GM23338 (cell line): ENCODE results near the gene SMOC1. TPM values are rescaled to one million over a fixed set of nuclear protein-coding genes. Genes with fewer than 3 reads are reported as not detected.

Experiments
- ATAC-seq: fragments of 200-7000 bp; cut with Tn5 transposase; 3 replicates; pipeline ENCODE4 v1.9.1; 2020
- DNase-seq: peaks from one replicate; pipeline ENCODE4 v3.0.0-alpha.2; 2015; ENCODE audit warnings: low spot score
- H2AFZ ChIP-seq: fragments of 200-600 bp; sonication (generic); 2 replicates; pipeline ENCODE4 v1.8.0; 2016; ENCODE audit warnings: antibody characterized with exemption, mild to moderate bottlenecking, moderate library complexity
- H3F3A ChIP-seq: fragments of 200-600 bp; sonication (generic); replicated peaks from 2 replicates; pipeline ENCODE4 v1.8.0; 2017; ENCODE audit warnings: antibody characterized with exemption, mixed run types, low read depth
- H3K27ac ChIP-seq: fragments of 200-600 bp; sonication (generic); 2 replicates; pipeline ENCODE4 v1.6.1; 2016; ENCODE audit warnings: low read depth
- H3K27me3 ChIP-seq: fragments of 200-600 bp; sonication (generic); 2 replicates; pipeline ENCODE4 v1.8.0; 2016; ENCODE audit warnings: mild to moderate bottlenecking, mixed run types, moderate library complexity; ENCODE audit not compliant: insufficient read depth
- H3K36me3 ChIP-seq: fragments of 200-600 bp; sonication (generic); 2 replicates; pipeline ENCODE4 v1.8.0; 2016; ENCODE audit warnings: mild to moderate bottlenecking; ENCODE audit not compliant: insufficient read depth
- H3K4me1 ChIP-seq: fragments of 200-600 bp; sonication (generic); 2 replicates; pipeline ENCODE4 v1.8.0; 2016; ENCODE audit warnings: mild to moderate bottlenecking, moderate library complexity; ENCODE audit not compliant: insufficient read depth
- H3K4me2 ChIP-seq: fragments of 200-600 bp; sonication (generic); 2 replicates; pipeline ENCODE4 v1.7.1; 2017; ENCODE audit warnings: mixed run types
- H3K4me3 ChIP-seq: fragments of 200-600 bp; sonication (generic); 2 replicates; pipeline ENCODE4 v1.6.1; 2016; ENCODE audit warnings: mixed run types
- H3K79me2 ChIP-seq: fragments of 200-600 bp; sonication (generic); replicated peaks from 2 replicates; pipeline ENCODE4 v1.8.0; 2017; ENCODE audit warnings: mild to moderate bottlenecking; ENCODE audit not compliant: insufficient read depth
- H3K9me2 ChIP-seq: fragments of 200-600 bp; sonication (generic); 2 replicates; pipeline ENCODE4 v1.8.0; 2017; ENCODE audit not compliant: insufficient read depth
- H4K20me1 ChIP-seq: fragments of 200-600 bp; sonication (generic); replicated peaks from 2 replicates; pipeline ENCODE4 v1.8.0; 2017; ENCODE audit warnings: mild to moderate bottlenecking; ENCODE audit not compliant: insufficient read depth
- H3K27ac Mint-ChIP-seq: 2 replicates; pipeline ENCODE4 v1.8.0; 2020; ENCODE audit warnings: inconsistent platforms, mild to moderate bottlenecking, moderate library complexity, mixed read lengths
- H3K27me3 Mint-ChIP-seq: 3 replicates; pipeline ENCODE4 v1.8.0; 2022; ENCODE audit warnings: low read depth, mild to moderate bottlenecking, moderate library complexity, mixed read lengths, inconsistent platforms; ENCODE audit not compliant: insufficient read depth, poor library complexity
- H3K36me3 Mint-ChIP-seq: 3 replicates; pipeline ENCODE4 v1.8.0; 2021; ENCODE audit warnings: low read depth, mild to moderate bottlenecking, inconsistent platforms, moderate library complexity, mixed read lengths
- H3K4me1 Mint-ChIP-seq: 3 replicates; pipeline ENCODE4 v1.8.0; 2020; ENCODE audit warnings: mild to moderate bottlenecking, inconsistent platforms, mixed read lengths
- H3K4me3 Mint-ChIP-seq: 3 replicates; pipeline ENCODE4 v1.8.0; 2021; ENCODE audit warnings: moderate library complexity, mild to moderate bottlenecking, inconsistent platforms, mixed read lengths
- H3K9me3 Mint-ChIP-seq: 3 replicates; pipeline ENCODE4 v1.8.0; 2020; ENCODE audit warnings: moderate library complexity, mild to moderate bottlenecking, inconsistent platforms, mixed read lengths
- CTCF ChIP-seq, 2 experiments: fragments of 200-600 bp in 1 of 2; sonication (generic) in 1 of 2; conservative IDR thresholded peaks; 2 replicates each; pipeline versions ENCODE4 v1.5.1 to v1.6.1; 2016 to 2017; ENCODE audit warnings: antibody characterized with exemption in 2 of 2, low read depth in 2 of 2, mild to moderate bottlenecking in 2 of 2, moderate library complexity in 1 of 2
- EZH2 ChIP-seq: fragments of 200-600 bp; sonication (generic); IDR thresholded peaks from one replicate; pipeline ENCODE4 v1.8.0; 2017; ENCODE audit warnings: antibody characterized with exemption, mild to moderate bottlenecking, low read depth; ENCODE audit not compliant: unreplicated experiment
- EZH2phosphoT487 ChIP-seq: fragments of 200-600 bp; sonication (generic); IDR thresholded peaks from one replicate; pipeline ENCODE4 v1.8.1; 2018; ENCODE audit warnings: antibody characterized with exemption; ENCODE audit not compliant: unreplicated experiment
- JUNB ChIP-seq: IDR thresholded peaks from one replicate; pipeline ENCODE4 v1.6.1; 2016; ENCODE audit warnings: antibody characterized with exemption; ENCODE audit not compliant: unreplicated experiment
- NANOG ChIP-seq: IDR thresholded peaks from 2 replicates; pipeline ENCODE4 v1.6.1; 2016; ENCODE audit warnings: antibody characterized with exemption, borderline replicate concordance
- POLR2AphosphoS5 ChIP-seq: IDR thresholded peaks from 2 replicates; pipeline ENCODE4 v1.6.1; 2016; ENCODE audit warnings: antibody characterized with exemption, low read depth
- REST ChIP-seq: IDR thresholded peaks from one replicate; pipeline ENCODE4 v1.6.1; 2018; ENCODE audit warnings: antibody characterized with exemption; ENCODE audit not compliant: unreplicated experiment
- STAT1 ChIP-seq: IDR thresholded peaks from one replicate; pipeline ENCODE4 v1.6.1; 2016; ENCODE audit warnings: antibody characterized with exemption; ENCODE audit not compliant: unreplicated experiment
- ZNF114 ChIP-seq: fragments of 250-450 bp; sonication (Bioruptor Pico); IDR thresholded peaks from 2 replicates; pipeline ENCODE4 v1.5.0; 2020; ENCODE audit warnings: mild to moderate bottlenecking, moderate library complexity
- ZNF331 ChIP-seq: fragments of 250-450 bp; sonication (Bioruptor Pico); IDR thresholded peaks from 2 replicates; pipeline ENCODE4 v1.5.0; 2020; ENCODE audit warnings: low read depth, mild to moderate bottlenecking, moderate library complexity
- polyA plus RNA-seq: library from polyadenylated mRNA; unstranded; fragments of >200 nt; fragmentation: Nextera tagmentation; extraction: Ambion mirVana; gene quantifications from 2 replicates; pipeline ENCODE4 v1.2.1, GENCODE V29; 2016
- total RNA-seq: library from RNA; depleted of rRNA; stranded (reverse); fragments of >200 nt; shearing (Covaris generic); gene quantifications from 2 replicates; pipeline ENCODE4 v1.2.3, GENCODE V29; 2014
- TF ChIP-seq, protein P1 (sequence below): fragments of 250-450 bp; sonication (Bioruptor Pico); IDR thresholded peaks from 2 replicates; pipeline ENCODE4 v1.5.0; 2020; ENCODE audit warnings: mild to moderate bottlenecking, moderate library complexity
- TF ChIP-seq, protein P2 (sequence below): IDR thresholded peaks from 2 replicates; pipeline ENCODE4 v1.6.1; 2016; ENCODE audit warnings: antibody characterized with exemption

The SMOC1 gene
- total and polyA plus RNA-seq, 2 experiments from 2014 or later: 0.79 to 1.6 TPM

- Mint-ChIP-seq H3K4me1 (no peaks in the 10 kb centered on the region), H3K9me3 (no peaks in the 10 kb centered on the region)
Observed at GRCh38 chr14:69839661-69840060, 39.6 kb upstream of the SMOC1 start.

More at GRCh38 chr14:69839661-69840060, 39.6 kb upstream of the SMOC1 start:
- Histone ChIP-seq H3K36me3 (no peaks in the 10 kb centered on the region), H2AFZ (no peak overlapping the region), H3K27ac (no peak overlapping the region), H3K4me2 (no peak overlapping the region), H3K27me3 (no peaks in the 10 kb centered on the region), H3K4me1 (peaks cover 6% of the 10 kb centered on the region; the same call in 1 of the 2 replicates), H3K4me3 (no peak overlapping the region), H3F3A (no peaks in the 10 kb centered on the region), H3K9me2 (no peaks in the 10 kb centered on the region), H3K79me2 (no peaks in the 10 kb centered on the region), H4K20me1 (no peaks in the 10 kb centered on the region)
- H3K27ac Mint-ChIP-seq: no peak overlapping the region
- H3K27me3 Mint-ChIP-seq: peaks cover 2% of the 10 kb centered on the region
- DNase-seq (no peak), ATAC-seq (no peak)
- TF ChIP-seq EZH2 (no peak), EZH2phosphoT487 (no peak), STAT1 (no peak), ZNF114 (CRISPR knock-in tag) (no peak), REST (no peak), NANOG (no peak), CTCF (conservative IDR thresholded peaks at IDR 0.05; ENCODE audit: low read depth in 2 of 2) (no peak), ZNF331 (no peak), POLR2AphosphoS5 (no peak), JUNB (no peak)
- TF ChIP-seq, protein P1, sequence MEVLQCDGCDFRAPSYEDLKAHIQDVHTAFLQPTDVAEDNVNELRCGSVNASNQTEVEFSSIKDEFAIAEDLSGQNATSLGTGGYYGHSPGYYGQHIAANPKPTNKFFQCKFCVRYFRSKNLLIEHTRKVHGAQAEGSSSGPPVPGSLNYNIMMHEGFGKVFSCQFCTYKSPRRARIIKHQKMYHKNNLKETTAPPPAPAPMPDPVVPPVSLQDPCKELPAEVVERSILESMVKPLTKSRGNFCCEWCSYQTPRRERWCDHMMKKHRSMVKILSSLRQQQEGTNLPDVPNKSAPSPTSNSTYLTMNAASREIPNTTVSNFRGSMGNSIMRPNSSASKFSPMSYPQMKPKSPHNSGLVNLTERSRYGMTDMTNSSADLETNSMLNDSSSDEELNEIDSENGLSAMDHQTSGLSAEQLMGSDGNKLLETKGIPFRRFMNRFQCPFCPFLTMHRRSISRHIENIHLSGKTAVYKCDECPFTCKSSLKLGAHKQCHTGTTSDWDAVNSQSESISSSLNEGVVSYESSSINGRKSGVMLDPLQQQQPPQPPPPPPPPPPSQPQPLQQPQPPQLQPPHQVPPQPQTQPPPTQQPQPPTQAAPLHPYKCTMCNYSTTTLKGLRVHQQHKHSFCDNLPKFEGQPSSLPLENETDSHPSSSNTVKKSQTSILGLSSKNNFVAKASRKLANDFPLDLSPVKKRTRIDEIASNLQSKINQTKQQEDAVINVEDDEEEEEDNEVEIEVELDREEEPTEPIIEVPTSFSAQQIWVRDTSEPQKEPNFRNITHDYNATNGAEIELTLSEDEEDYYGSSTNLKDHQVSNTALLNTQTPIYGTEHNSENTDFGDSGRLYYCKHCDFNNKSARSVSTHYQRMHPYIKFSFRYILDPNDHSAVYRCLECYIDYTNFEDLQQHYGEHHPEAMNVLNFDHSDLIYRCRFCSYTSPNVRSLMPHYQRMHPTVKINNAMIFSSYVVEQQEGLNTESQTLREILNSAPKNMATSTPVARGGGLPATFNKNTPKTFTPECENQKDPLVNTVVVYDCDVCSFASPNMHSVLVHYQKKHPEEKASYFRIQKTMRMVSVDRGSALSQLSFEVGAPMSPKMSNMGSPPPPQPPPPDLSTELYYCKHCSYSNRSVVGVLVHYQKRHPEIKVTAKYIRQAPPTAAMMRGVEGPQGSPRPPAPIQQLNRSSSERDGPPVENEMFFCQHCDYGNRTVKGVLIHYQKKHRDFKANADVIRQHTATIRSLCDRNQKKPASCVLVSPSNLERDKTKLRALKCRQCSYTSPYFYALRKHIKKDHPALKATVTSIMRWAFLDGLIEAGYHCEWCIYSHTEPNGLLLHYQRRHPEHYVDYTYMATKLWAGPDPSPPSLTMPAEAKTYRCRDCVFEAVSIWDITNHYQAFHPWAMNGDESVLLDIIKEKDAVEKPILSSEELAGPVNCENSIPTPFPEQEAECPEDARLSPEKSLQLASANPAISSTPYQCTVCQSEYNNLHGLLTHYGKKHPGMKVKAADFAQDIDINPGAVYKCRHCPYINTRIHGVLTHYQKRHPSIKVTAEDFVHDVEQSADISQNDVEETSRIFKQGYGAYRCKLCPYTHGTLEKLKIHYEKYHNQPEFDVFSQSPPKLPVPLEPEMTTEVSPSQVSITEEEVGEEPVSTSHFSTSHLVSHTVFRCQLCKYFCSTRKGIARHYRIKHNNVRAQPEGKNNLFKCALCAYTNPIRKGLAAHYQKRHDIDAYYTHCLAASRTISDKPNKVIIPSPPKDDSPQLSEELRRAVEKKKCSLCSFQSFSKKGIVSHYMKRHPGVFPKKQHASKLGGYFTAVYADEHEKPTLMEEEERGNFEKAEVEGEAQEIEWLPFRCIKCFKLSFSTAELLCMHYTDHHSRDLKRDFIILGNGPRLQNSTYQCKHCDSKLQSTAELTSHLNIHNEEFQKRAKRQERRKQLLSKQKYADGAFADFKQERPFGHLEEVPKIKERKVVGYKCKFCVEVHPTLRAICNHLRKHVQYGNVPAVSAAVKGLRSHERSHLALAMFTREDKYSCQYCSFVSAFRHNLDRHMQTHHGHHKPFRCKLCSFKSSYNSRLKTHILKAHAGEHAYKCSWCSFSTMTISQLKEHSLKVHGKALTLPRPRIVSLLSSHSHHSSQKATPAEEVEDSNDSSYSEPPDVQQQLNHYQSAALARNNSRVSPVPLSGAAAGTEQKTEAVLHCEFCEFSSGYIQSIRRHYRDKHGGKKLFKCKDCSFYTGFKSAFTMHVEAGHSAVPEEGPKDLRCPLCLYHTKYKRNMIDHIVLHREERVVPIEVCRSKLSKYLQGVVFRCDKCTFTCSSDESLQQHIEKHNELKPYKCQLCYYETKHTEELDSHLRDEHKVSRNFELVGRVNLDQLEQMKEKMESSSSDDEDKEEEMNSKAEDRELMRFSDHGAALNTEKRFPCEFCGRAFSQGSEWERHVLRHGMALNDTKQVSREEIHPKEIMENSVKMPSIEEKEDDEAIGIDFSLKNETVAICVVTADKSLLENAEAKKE (CRISPR knock-in tag): no peak
- TF ChIP-seq, protein P2, sequence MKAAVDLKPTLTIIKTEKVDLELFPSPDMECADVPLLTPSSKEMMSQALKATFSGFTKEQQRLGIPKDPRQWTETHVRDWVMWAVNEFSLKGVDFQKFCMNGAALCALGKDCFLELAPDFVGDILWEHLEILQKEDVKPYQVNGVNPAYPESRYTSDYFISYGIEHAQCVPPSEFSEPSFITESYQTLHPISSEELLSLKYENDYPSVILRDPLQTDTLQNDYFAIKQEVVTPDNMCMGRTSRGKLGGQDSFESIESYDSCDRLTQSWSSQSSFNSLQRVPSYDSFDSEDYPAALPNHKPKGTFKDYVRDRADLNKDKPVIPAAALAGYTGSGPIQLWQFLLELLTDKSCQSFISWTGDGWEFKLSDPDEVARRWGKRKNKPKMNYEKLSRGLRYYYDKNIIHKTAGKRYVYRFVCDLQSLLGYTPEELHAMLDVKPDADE: no peak
- no peaks in the 10 kb centered on the region for H3K36me3 Mint-ChIP-seq
- no peak overlapping the region for H3K4me3 Mint-ChIP-seq
